GM23338 (cell line): Measurements from ENCODE around the gene GARS1. TPM values are rescaled to one million over a fixed set of nuclear protein-coding genes. Genes with fewer than 3 reads are reported as not detected.

ENCODE experiments used
- ATAC-seq: fragments of 200-7000 bp; cut with Tn5 transposase; 3 replicates; pipeline ENCODE4 v1.9.1; 2020
- DNase-seq: peaks from one replicate; pipeline ENCODE4 v3.0.0-alpha.2; 2015; ENCODE audit warnings: low spot score
- H2AFZ ChIP-seq: fragments of 200-600 bp; sonication (generic); 2 replicates; pipeline ENCODE4 v1.8.0; 2016; ENCODE audit warnings: antibody characterized with exemption, mild to moderate bottlenecking, moderate library complexity
- H3F3A ChIP-seq: fragments of 200-600 bp; sonication (generic); replicated peaks from 2 replicates; pipeline ENCODE4 v1.8.0; 2017; ENCODE audit warnings: antibody characterized with exemption, mixed run types, low read depth
- H3K27ac ChIP-seq: fragments of 200-600 bp; sonication (generic); 2 replicates; pipeline ENCODE4 v1.6.1; 2016; ENCODE audit warnings: low read depth
- H3K27me3 ChIP-seq: fragments of 200-600 bp; sonication (generic); 2 replicates; pipeline ENCODE4 v1.8.0; 2016; ENCODE audit warnings: mild to moderate bottlenecking, mixed run types, moderate library complexity; ENCODE audit not compliant: insufficient read depth
- H3K36me3 ChIP-seq: fragments of 200-600 bp; sonication (generic); 2 replicates; pipeline ENCODE4 v1.8.0; 2016; ENCODE audit warnings: mild to moderate bottlenecking; ENCODE audit not compliant: insufficient read depth
- H3K4me1 ChIP-seq: fragments of 200-600 bp; sonication (generic); 2 replicates; pipeline ENCODE4 v1.8.0; 2016; ENCODE audit warnings: mild to moderate bottlenecking, moderate library complexity; ENCODE audit not compliant: insufficient read depth
- H3K4me2 ChIP-seq: fragments of 200-600 bp; sonication (generic); 2 replicates; pipeline ENCODE4 v1.7.1; 2017; ENCODE audit warnings: mixed run types
- H3K4me3 ChIP-seq: fragments of 200-600 bp; sonication (generic); 2 replicates; pipeline ENCODE4 v1.6.1; 2016; ENCODE audit warnings: mixed run types
- H3K79me2 ChIP-seq: fragments of 200-600 bp; sonication (generic); replicated peaks from 2 replicates; pipeline ENCODE4 v1.8.0; 2017; ENCODE audit warnings: mild to moderate bottlenecking; ENCODE audit not compliant: insufficient read depth
- H3K9me2 ChIP-seq: fragments of 200-600 bp; sonication (generic); 2 replicates; pipeline ENCODE4 v1.8.0; 2017; ENCODE audit not compliant: insufficient read depth
- H4K20me1 ChIP-seq: fragments of 200-600 bp; sonication (generic); replicated peaks from 2 replicates; pipeline ENCODE4 v1.8.0; 2017; ENCODE audit warnings: mild to moderate bottlenecking; ENCODE audit not compliant: insufficient read depth
- H3K27ac Mint-ChIP-seq: 2 replicates; pipeline ENCODE4 v1.8.0; 2020; ENCODE audit warnings: inconsistent platforms, mild to moderate bottlenecking, moderate library complexity, mixed read lengths
- H3K27me3 Mint-ChIP-seq: 3 replicates; pipeline ENCODE4 v1.8.0; 2022; ENCODE audit warnings: low read depth, mild to moderate bottlenecking, moderate library complexity, mixed read lengths, inconsistent platforms; ENCODE audit not compliant: insufficient read depth, poor library complexity
- H3K36me3 Mint-ChIP-seq: 3 replicates; pipeline ENCODE4 v1.8.0; 2021; ENCODE audit warnings: low read depth, mild to moderate bottlenecking, inconsistent platforms, moderate library complexity, mixed read lengths
- H3K4me1 Mint-ChIP-seq: 3 replicates; pipeline ENCODE4 v1.8.0; 2020; ENCODE audit warnings: mild to moderate bottlenecking, inconsistent platforms, mixed read lengths
- H3K4me3 Mint-ChIP-seq: 3 replicates; pipeline ENCODE4 v1.8.0; 2021; ENCODE audit warnings: moderate library complexity, mild to moderate bottlenecking, inconsistent platforms, mixed read lengths
- H3K9me3 Mint-ChIP-seq: 3 replicates; pipeline ENCODE4 v1.8.0; 2020; ENCODE audit warnings: moderate library complexity, mild to moderate bottlenecking, inconsistent platforms, mixed read lengths
- CREB1 ChIP-seq: fragments of 250-450 bp; sonication (Bioruptor Pico); IDR thresholded peaks from 2 replicates; pipeline ENCODE4 v1.5.0; 2020; ENCODE audit warnings: low read depth, mild to moderate bottlenecking, moderate library complexity
- EZH2 ChIP-seq: fragments of 200-600 bp; sonication (generic); IDR thresholded peaks from one replicate; pipeline ENCODE4 v1.8.0; 2017; ENCODE audit warnings: antibody characterized with exemption, mild to moderate bottlenecking, low read depth; ENCODE audit not compliant: unreplicated experiment
- JUNB ChIP-seq: IDR thresholded peaks from one replicate; pipeline ENCODE4 v1.6.1; 2016; ENCODE audit warnings: antibody characterized with exemption; ENCODE audit not compliant: unreplicated experiment
- NANOG ChIP-seq: IDR thresholded peaks from 2 replicates; pipeline ENCODE4 v1.6.1; 2016; ENCODE audit warnings: antibody characterized with exemption, borderline replicate concordance
- POLR2AphosphoS5 ChIP-seq: IDR thresholded peaks from 2 replicates; pipeline ENCODE4 v1.6.1; 2016; ENCODE audit warnings: antibody characterized with exemption, low read depth
- STAT1 ChIP-seq: IDR thresholded peaks from one replicate; pipeline ENCODE4 v1.6.1; 2016; ENCODE audit warnings: antibody characterized with exemption; ENCODE audit not compliant: unreplicated experiment
- ZNF114 ChIP-seq: fragments of 250-450 bp; sonication (Bioruptor Pico); IDR thresholded peaks from 2 replicates; pipeline ENCODE4 v1.5.0; 2020; ENCODE audit warnings: mild to moderate bottlenecking, moderate library complexity
- polyA plus RNA-seq: library from polyadenylated mRNA; unstranded; fragments of >200 nt; fragmentation: Nextera tagmentation; extraction: Ambion mirVana; gene quantifications from 2 replicates; pipeline ENCODE4 v1.2.1, GENCODE V29; 2016
- total RNA-seq: library from RNA; depleted of rRNA; stranded (reverse); fragments of >200 nt; shearing (Covaris generic); gene quantifications from 2 replicates; pipeline ENCODE4 v1.2.3, GENCODE V29; 2014
- TF ChIP-seq, protein P1 (sequence below): IDR thresholded peaks from one replicate; pipeline ENCODE4 v1.6.1; 2018; ENCODE audit warnings: antibody characterized with exemption; ENCODE audit not compliant: unreplicated experiment
- TF ChIP-seq, protein P2 (sequence below): IDR thresholded peaks from 2 replicates; pipeline ENCODE4 v1.6.1; 2016; ENCODE audit warnings: antibody characterized with exemption
- TF ChIP-seq, protein P3 (sequence below), 2 experiments: fragments of 200-600 bp in 1 of 2; sonication (generic) in 1 of 2; conservative IDR thresholded peaks; 2 replicates each; pipeline versions ENCODE4 v1.5.1 to v1.6.1; 2016 to 2017; ENCODE audit warnings: antibody characterized with exemption in 2 of 2, low read depth in 2 of 2, mild to moderate bottlenecking in 2 of 2, moderate library complexity in 1 of 2

Gene GARS1
- total and polyA plus RNA-seq, 2 experiments from 2014 or later = 207 to 241 TPM

DNA sequence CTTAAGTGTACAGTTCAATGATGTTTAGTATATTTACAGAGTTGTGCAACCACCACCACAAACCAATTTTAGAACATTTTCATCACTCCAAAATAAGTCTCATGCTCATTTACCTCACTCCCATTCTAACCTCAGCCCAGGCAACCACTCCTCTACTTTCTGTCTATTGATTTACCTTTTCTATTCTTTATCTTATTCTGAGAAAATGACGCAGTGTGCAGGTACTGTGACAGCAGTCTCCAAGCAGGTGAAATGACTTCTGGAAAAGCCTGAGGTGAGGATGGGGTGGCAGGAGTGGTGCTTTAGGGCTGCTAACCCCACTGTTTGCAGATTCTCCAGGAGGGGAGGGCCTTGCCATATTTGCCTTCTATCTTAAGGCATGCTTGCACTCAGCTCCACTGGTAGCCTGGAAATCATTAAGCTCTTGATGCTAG is 39.5 kb downstream of the GARS1 start:
- peaks cover 14% of the 10 kb centered on the region; the same call in 1 of the 2 replicates for H4K20me1 ChIP-seq
- H3K4me1 ChIP-seq = no peaks in the 10 kb centered on the region
- H3K79me2 ChIP-seq = peaks cover 21% of the 10 kb centered on the region
- H3K4me2 ChIP-seq = no peak overlapping the region
- Mint-ChIP-seq H3K36me3 (peaks cover 73% of the 10 kb centered on the region), H3K27ac (no peak overlapping the region), H3K27me3 (no peaks in the 10 kb centered on the region), H3K9me3 (no peaks in the 10 kb centered on the region), H3K4me1 (no peaks in the 10 kb centered on the region; the same call in 2 of the 3 replicates), H3K4me3 (no peak overlapping the region)
- no peak for ATAC-seq
- no peaks in the 10 kb centered on the region for H3K27me3 ChIP-seq
- DNase-seq = no peak
- no peaks in the 10 kb centered on the region for H3K9me2 ChIP-seq
- no peak overlapping the region for H3K4me3 ChIP-seq
- no peak overlapping the region for H3K27ac ChIP-seq
- H3F3A ChIP-seq = 0 out of 2 replicates have a peak, but pooled peaks cover 10% of the 10 kb centered on the region
- no peak overlapping the region for H2AFZ ChIP-seq
- TF ChIP-seq CREB1 (CRISPR knock-in tag) (no peak), POLR2AphosphoS5 (peak; percentile 35; the same call in 1 of the 2 replicates)
- TF ChIP-seq, protein P1, sequence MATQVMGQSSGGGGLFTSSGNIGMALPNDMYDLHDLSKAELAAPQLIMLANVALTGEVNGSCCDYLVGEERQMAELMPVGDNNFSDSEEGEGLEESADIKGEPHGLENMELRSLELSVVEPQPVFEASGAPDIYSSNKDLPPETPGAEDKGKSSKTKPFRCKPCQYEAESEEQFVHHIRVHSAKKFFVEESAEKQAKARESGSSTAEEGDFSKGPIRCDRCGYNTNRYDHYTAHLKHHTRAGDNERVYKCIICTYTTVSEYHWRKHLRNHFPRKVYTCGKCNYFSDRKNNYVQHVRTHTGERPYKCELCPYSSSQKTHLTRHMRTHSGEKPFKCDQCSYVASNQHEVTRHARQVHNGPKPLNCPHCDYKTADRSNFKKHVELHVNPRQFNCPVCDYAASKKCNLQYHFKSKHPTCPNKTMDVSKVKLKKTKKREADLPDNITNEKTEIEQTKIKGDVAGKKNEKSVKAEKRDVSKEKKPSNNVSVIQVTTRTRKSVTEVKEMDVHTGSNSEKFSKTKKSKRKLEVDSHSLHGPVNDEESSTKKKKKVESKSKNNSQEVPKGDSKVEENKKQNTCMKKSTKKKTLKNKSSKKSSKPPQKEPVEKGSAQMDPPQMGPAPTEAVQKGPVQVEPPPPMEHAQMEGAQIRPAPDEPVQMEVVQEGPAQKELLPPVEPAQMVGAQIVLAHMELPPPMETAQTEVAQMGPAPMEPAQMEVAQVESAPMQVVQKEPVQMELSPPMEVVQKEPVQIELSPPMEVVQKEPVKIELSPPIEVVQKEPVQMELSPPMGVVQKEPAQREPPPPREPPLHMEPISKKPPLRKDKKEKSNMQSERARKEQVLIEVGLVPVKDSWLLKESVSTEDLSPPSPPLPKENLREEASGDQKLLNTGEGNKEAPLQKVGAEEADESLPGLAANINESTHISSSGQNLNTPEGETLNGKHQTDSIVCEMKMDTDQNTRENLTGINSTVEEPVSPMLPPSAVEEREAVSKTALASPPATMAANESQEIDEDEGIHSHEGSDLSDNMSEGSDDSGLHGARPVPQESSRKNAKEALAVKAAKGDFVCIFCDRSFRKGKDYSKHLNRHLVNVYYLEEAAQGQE = no peak
- peaks cover 69% of the 10 kb centered on the region for H3K36me3 ChIP-seq

DNA sequence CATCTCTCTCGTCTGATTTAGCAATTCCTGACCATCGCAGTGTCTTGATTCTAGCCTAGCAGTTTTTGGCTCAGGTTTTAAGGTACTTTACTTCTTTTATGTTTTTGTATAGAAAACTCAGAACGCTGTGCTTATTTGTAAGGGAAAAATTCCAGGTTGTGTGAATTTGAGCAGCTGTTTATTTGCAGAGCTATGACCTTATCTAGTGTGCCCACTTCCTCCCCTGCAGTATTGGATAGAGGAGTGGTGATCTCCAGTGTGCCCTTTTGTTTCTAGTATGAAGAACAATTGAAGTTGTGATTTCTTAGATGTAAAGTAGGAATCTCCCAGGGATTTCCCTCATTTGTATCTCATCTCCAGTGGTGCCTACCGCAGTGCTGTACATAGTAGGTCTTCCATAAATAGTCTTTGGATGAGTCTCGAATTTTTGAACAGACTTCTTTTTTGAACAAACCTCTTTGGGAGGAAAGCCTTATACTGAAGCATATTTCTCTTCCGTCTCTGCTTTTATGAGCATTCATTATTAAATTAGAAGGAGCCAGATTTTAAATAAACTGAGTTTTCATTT is 40.0 kb downstream of the GARS1 start:
- Mint-ChIP-seq H3K4me1 (no peaks in the 10 kb centered on the region; the same call in 2 of the 3 replicates), H3K27me3 (no peaks in the 10 kb centered on the region), H3K27ac (no peak overlapping the region), H3K9me3 (no peaks in the 10 kb centered on the region), H3K4me3 (no peak overlapping the region; the same call in 2 of the 3 replicates), H3K36me3 (peaks cover 72% of the 10 kb centered on the region)
- no peak overlapping the region for H3K27ac ChIP-seq
- H3K4me1 ChIP-seq = no peaks in the 10 kb centered on the region
- no peak overlapping the region for H3K4me3 ChIP-seq
- no peaks in the 10 kb centered on the region for H3K9me2 ChIP-seq
- H3K27me3 ChIP-seq = no peaks in the 10 kb centered on the region
- no peak overlapping the region for H2AFZ ChIP-seq
- peaks cover 21% of the 10 kb centered on the region for H3K79me2 ChIP-seq
- ATAC-seq (no peak), DNase-seq (no peak)
- peaks cover 64% of the 10 kb centered on the region for H3K36me3 ChIP-seq
- peaks cover 14% of the 10 kb centered on the region; the same call in 1 of the 2 replicates for H4K20me1 ChIP-seq
- H3K4me2 ChIP-seq = no peak overlapping the region
- H3F3A ChIP-seq = 0 out of 2 replicates have a peak, but pooled peaks cover 10% of the 10 kb centered on the region
- TF ChIP-seq ZNF114 (CRISPR knock-in tag) (no peak), CREB1 (CRISPR knock-in tag) (no peak), JUNB (no peak), EZH2 (no peak), NANOG (no peak), STAT1 (no peak)
- TF ChIP-seq, protein P2, sequence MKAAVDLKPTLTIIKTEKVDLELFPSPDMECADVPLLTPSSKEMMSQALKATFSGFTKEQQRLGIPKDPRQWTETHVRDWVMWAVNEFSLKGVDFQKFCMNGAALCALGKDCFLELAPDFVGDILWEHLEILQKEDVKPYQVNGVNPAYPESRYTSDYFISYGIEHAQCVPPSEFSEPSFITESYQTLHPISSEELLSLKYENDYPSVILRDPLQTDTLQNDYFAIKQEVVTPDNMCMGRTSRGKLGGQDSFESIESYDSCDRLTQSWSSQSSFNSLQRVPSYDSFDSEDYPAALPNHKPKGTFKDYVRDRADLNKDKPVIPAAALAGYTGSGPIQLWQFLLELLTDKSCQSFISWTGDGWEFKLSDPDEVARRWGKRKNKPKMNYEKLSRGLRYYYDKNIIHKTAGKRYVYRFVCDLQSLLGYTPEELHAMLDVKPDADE = no peak
- TF ChIP-seq, protein P3, sequence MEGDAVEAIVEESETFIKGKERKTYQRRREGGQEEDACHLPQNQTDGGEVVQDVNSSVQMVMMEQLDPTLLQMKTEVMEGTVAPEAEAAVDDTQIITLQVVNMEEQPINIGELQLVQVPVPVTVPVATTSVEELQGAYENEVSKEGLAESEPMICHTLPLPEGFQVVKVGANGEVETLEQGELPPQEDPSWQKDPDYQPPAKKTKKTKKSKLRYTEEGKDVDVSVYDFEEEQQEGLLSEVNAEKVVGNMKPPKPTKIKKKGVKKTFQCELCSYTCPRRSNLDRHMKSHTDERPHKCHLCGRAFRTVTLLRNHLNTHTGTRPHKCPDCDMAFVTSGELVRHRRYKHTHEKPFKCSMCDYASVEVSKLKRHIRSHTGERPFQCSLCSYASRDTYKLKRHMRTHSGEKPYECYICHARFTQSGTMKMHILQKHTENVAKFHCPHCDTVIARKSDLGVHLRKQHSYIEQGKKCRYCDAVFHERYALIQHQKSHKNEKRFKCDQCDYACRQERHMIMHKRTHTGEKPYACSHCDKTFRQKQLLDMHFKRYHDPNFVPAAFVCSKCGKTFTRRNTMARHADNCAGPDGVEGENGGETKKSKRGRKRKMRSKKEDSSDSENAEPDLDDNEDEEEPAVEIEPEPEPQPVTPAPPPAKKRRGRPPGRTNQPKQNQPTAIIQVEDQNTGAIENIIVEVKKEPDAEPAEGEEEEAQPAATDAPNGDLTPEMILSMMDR (conservative IDR thresholded peaks at IDR 0.05; ENCODE audit: low read depth in 2 of 2) = no peak
